IMR-90 (cell line): ENCODE results near the gene RPN2. TPM values are rescaled to one million over a fixed set of nuclear protein-coding genes. Genes with fewer than 3 reads are reported as not detected.

Source experiments
- ATAC-seq: fragments of 200-7000 bp; cut with Tn5 transposase; 2 replicates; pipeline ENCODE4 v1.9.1; 2020; ENCODE audit warnings: low read depth, mild to moderate bottlenecking, moderate library complexity
- BruUV-seq: library from RNA; stranded (reverse); fragments of 400-500 nt; replicated peaks from 2 replicates; lab custom pipeline; 2021; lab: Mats Ljungman, UMichigan
- CTCF ChIA-PET: fragments of 300-600 bp; formaldehyde crosslinking; extraction: SDS; loops from one replicate; lab custom pipeline; 2021; ENCODE audit warnings: antibody characterized with exemption; lab: Yijun Ruan, JAX
- POLR2A ChIA-PET: fragments of 300-600 bp; sonication (Branson Sonifier 250); formaldehyde crosslinking; loops from one replicate; lab custom pipeline; 2022; ENCODE audit warnings: antibody characterized with exemption; ENCODE audit not compliant: unreplicated experiment; lab: Charles Lee
- DNase-seq: peaks from one replicate; pipeline ENCODE4 v3.0.0; 2013
- H2AFZ ChIP-seq: replicated peaks from 2 replicates; pipeline ENCODE3; 2013; ENCODE audit warnings: low read length, mild to moderate bottlenecking; ENCODE audit not compliant: poor library complexity
- H2AK5ac ChIP-seq: 2 replicates; pipeline ENCODE4 v1.6.1; 2013; ENCODE audit warnings: low read depth, low read length, inconsistent platforms
- H2AK9ac ChIP-seq: replicated peaks from 2 replicates; pipeline ENCODE3; 2013; ENCODE audit warnings: mild to moderate bottlenecking, low read depth, low read length, moderate library complexity; ENCODE audit not compliant: poor library complexity
- H2BK120ac ChIP-seq: 2 replicates; pipeline ENCODE4 v1.6.1; 2013; ENCODE audit warnings: low read depth, low read length, inconsistent platforms
- H2BK15ac ChIP-seq: 3 replicates; pipeline ENCODE4 v1.6.1; 2013; ENCODE audit warnings: low read depth, low read length, inconsistent platforms
- H2BK20ac ChIP-seq: 2 replicates; pipeline ENCODE4 v1.6.1; 2013; ENCODE audit warnings: low read depth, mild to moderate bottlenecking, inconsistent platforms, low read length, moderate library complexity
- H2BK5ac ChIP-seq: 2 replicates; pipeline ENCODE4 v1.6.1; 2013; ENCODE audit warnings: mild to moderate bottlenecking, low read depth, low read length, inconsistent platforms; ENCODE audit not compliant: poor library complexity, severe bottlenecking
- H3K14ac ChIP-seq: replicated peaks from 2 replicates; pipeline ENCODE4 v1.6.1; 2013; ENCODE audit warnings: low read depth, low read length, inconsistent platforms
- H3K18ac ChIP-seq: 2 replicates; pipeline ENCODE4 v1.6.1; 2013; ENCODE audit warnings: low read depth, low read length, control low read depth
- H3K23ac ChIP-seq: 2 replicates; pipeline ENCODE4 v1.6.1; 2013; ENCODE audit warnings: low read depth, low read length, inconsistent platforms
- H3K27ac ChIP-seq: 2 replicates; pipeline ENCODE4 v1.5.1; 2013; ENCODE audit warnings: mild to moderate bottlenecking, control low read depth, low read length; ENCODE audit not compliant: insufficient read depth
- H3K27me3 ChIP-seq: 2 replicates; pipeline ENCODE4 v1.6.1; 2013; ENCODE audit warnings: low read length; ENCODE audit not compliant: control insufficient read depth, insufficient read depth
- H3K36me3 ChIP-seq: 2 replicates; pipeline ENCODE4 v1.6.1; 2013; ENCODE audit warnings: low read length, mixed read lengths; ENCODE audit not compliant: control insufficient read depth, insufficient read depth
- H3K4ac ChIP-seq: 2 replicates; pipeline ENCODE4 v1.6.1; 2013; ENCODE audit warnings: low read depth, low read length, inconsistent platforms
- H3K4me1 ChIP-seq: 2 replicates; pipeline ENCODE4 v1.6.1; 2013; ENCODE audit warnings: low read length, mixed read lengths; ENCODE audit not compliant: control insufficient read depth, insufficient read depth
- H3K4me2 ChIP-seq: 2 replicates; pipeline ENCODE4 v1.6.1; 2013; ENCODE audit warnings: low read depth, mild to moderate bottlenecking, control low read depth, low read length, moderate library complexity
- H3K4me3 ChIP-seq: 2 replicates; pipeline ENCODE4 v1.5.1; 2013; ENCODE audit warnings: low read depth, mild to moderate bottlenecking, control low read depth, low read length, moderate library complexity; ENCODE audit not compliant: insufficient read depth
- H3K56ac ChIP-seq: 2 replicates; pipeline ENCODE4 v1.6.1; 2013; ENCODE audit warnings: low read length, inconsistent platforms; ENCODE audit not compliant: insufficient read depth; ENCODE audit errors: extremely low read depth
- H3K79me1 ChIP-seq, 2 experiments: 2 replicates each; pipeline ENCODE4 v1.6.1; 2013; ENCODE audit warnings: low read length in 2 of 2, inconsistent platforms in 1 of 2, low read depth in 1 of 2
- H3K9ac ChIP-seq: 2 replicates; pipeline ENCODE4 v1.6.1; 2013; ENCODE audit warnings: low read depth, low read length, control low read depth
- H3K9me1 ChIP-seq: 2 replicates; pipeline ENCODE4 v1.6.1; 2013; ENCODE audit warnings: low read length, inconsistent platforms; ENCODE audit not compliant: insufficient read depth
- H3K9me3 ChIP-seq: 2 replicates; pipeline ENCODE4 v1.6.1; 2013; ENCODE audit warnings: low read length; ENCODE audit not compliant: control insufficient read depth, insufficient read depth
- H4K20me1 ChIP-seq: 2 replicates; pipeline ENCODE4 v1.6.1; 2013; ENCODE audit warnings: low read length, inconsistent platforms; ENCODE audit not compliant: insufficient read depth
- H4K5ac ChIP-seq: 2 replicates; pipeline ENCODE4 v1.6.1; 2013; ENCODE audit warnings: mild to moderate bottlenecking, low read depth, low read length, control low read depth
- H4K8ac ChIP-seq, 2 experiments: 2 replicates each; pipeline ENCODE4 v1.6.1; 2013; ENCODE audit warnings: low read depth in 2 of 2, low read length in 2 of 2, control low read depth in 1 of 2, inconsistent platforms in 1 of 2
- H4K91ac ChIP-seq: 2 replicates; pipeline ENCODE4 v1.6.1; 2013; ENCODE audit warnings: low read depth, low read length, inconsistent platforms; ENCODE audit not compliant: insufficient read depth
- MAZ ChIP-seq: IDR thresholded peaks from 2 replicates; pipeline ENCODE4 v1.6.1; 2012; ENCODE audit warnings: low read depth, mild to moderate bottlenecking, low read length, improper control_type of control experiment, moderate library complexity, borderline replicate concordance
- RAD21 ChIP-seq: IDR thresholded peaks from 2 replicates; pipeline ENCODE4 v1.6.1; 2012; ENCODE audit warnings: low read length, improper control_type of control experiment
- WGBS, 2 experiments: methylation state at CpG; one replicate each; pipeline versions ENCODE4 v1.1.5 to v1.1.7; 2013; ENCODE audit warnings: missing lambda C conversion rate in 2 of 2; ENCODE audit not compliant: insufficient read length in 1 of 2; ENCODE audit errors: extremely low coverage in 2 of 2; 5-methylcytosine and 5-hydroxymethylcytosine counted together
- dilution Hi-C: fragments of 300-500 bp; cut with HindIII; formaldehyde crosslinking; loops from one replicate; pipeline ENCODE4 v1.14.3; 2018; ENCODE audit warnings: low sequenced_read_pairs; ENCODE audit not compliant: unreplicated experiment
- in situ Hi-C: fragments of 300-500 bp; cut with MboI; formaldehyde crosslinking; loops from 3 replicates; pipeline ENCODE4 v1.14.3; 2019; ENCODE audit warnings: low sequenced_read_pairs, inconsistent platforms, mixed read lengths
- intact Hi-C: fragments of 100-400 bp; cut with micrococcal nuclease; formaldehyde crosslinking; loops from 2 replicates; pipeline ENCODE4 v1.10.0; 2022
- polyA plus RNA-seq, 3 experiments: library from polyadenylated mRNA; depleted of rRNA; stranded (reverse); fragments of >200 nt; gene quantifications; 2 replicates each; pipeline ENCODE4 v1.2.3, GENCODE V29; 2012; ENCODE audit warnings: low replicate concordance in 1 of 3
- total RNA-seq: library from RNA; depleted of rRNA; stranded (reverse); fragments of >200 nt; gene quantifications from 2 replicates; pipeline ENCODE4 v1.2.3, GENCODE V29; 2012

Gene RPN2
- total and polyA plus RNA-seq, 2 of the 4 experiments (the other 2 are of a cell fraction) = 305 to 481 TPM

DNA sequence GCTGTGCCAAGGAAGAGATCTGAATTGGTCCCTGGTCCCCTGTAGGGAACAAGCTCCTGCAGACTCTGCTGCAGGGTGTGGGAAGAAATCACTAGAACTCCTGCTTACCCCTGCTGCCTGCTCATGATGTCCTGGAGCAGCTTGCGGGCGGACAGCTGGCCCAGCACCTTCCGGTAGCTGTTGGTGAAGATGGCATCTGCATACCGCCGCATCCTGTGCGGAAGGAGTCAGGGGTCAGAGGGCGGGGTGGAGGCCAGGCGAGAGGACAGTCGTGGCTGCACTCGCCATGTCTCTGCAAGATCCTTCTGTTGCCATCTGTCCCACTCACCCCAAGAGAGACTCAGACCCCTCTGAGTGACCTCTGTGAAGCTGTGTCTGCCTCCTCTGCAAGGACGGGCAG lies 77.2 kb downstream of the RPN2 start:
- in situ Hi-C loops = loop anchor here (25.0 kb wide), 1 partner anchor 1131 kb away; no protein-coding TSS in a partner anchor
- no peaks in the 10 kb centered on the region for H4K20me1 ChIP-seq

More for the DNA sequence above, 77.2 kb downstream of the RPN2 start:
- Histone ChIP-seq H2BK20ac (no peak overlapping the region), H3K9ac (no peak overlapping the region), H3K14ac (no peak overlapping the region), H2AK5ac (no peak overlapping the region), H2BK5ac (no peak overlapping the region), H3K56ac (no peak overlapping the region), H3K36me3 (no peaks in the 10 kb centered on the region), H3K9me3 (peaks cover 6% of the 10 kb centered on the region), H4K8ac (no peak overlapping the region), H3K23ac (no peak overlapping the region), H3K18ac (no peak overlapping the region), H3K4me2 (no peak overlapping the region), H2AK9ac (no peak overlapping the region), H3K27me3 (peaks cover 46% of the 10 kb centered on the region), H3K4ac (no peak overlapping the region), H2BK120ac (no peak overlapping the region), H3K4me3 (no peak overlapping the region), H3K9me1 (no peaks in the 10 kb centered on the region), H3K4me1 (no peaks in the 10 kb centered on the region), H4K5ac (no peak overlapping the region), H2BK15ac (no peak overlapping the region), H4K91ac (no peak overlapping the region), H3K27ac (no peak overlapping the region), H3K79me1 (no peaks in the 10 kb centered on the region), H2AFZ (no peak overlapping the region)
- 75% methylated on average over 4 of the region's 11 CpGs; no CpG with 5 or more reads in 1 of the 2 experiments for WGBS, 2 experiments
- CTCF ChIA-PET = no interaction called here
- BruUV-seq = no TSS peak
- TF ChIP-seq RAD21 (no peak), MAZ (no peak)
- dilution Hi-C loops (no loop called here), intact Hi-C loops (no loop called here)
- ATAC-seq (no peak), DNase-seq (no peak)
- POLR2A ChIA-PET = no interaction called here
